KBM-7 (cell line): Measurements from ENCODE around the gene HAND1.
"Not testable (repeated sequence)": the region's sequence is repeated elsewhere in the genome, so short reads cannot be mapped to it uniquely, and the experiment has no call there.

Experiments used
- DNase-seq: peaks from one replicate; pipeline ENCODE4 v3.0.0-alpha.2; 2015
- in situ Hi-C: fragments of 300-500 bp; cut with MboI; formaldehyde crosslinking; loops from 2 replicates; pipeline ENCODE4 v1.14.3; 2020; ENCODE audit warnings: low sequenced_read_pairs, low pct_unique_long_range_greater_than_20kb, mixed read lengths

HAND1 gene

GRCh38 chr5:154478224-154478565 is at the start of gene HAND1:
Gene HAND1, minus strand, starts transcription at chr5:154478227. Its CDS starts 219 bp downstream, at chr5:154478008.
- DNase-seq, result no peak

GRCh38 chr5:154526231-154527226 is 48.5 kb upstream of the HAND1 start:
- DNase-seq, result no peak
- in situ Hi-C loops, result no loop called here

More at GRCh38 chr5:154478224-154478565, at the start of gene HAND1:
- in situ Hi-C loops, result no loop called here

GRCh38 chr5:154524859-154525258 is 46.8 kb upstream of the HAND1 start:
- DNase-seq, result no peak
- in situ Hi-C loops, result no loop called here

- DNase-seq, result no peak
- in situ Hi-C loops, result no loop called here
Observed at GRCh38 chr5:154524181-154524580, 46.2 kb upstream of the HAND1 start.

- DNase-seq, result no peak
- in situ Hi-C loops, result no loop called here
Observed at GRCh38 chr5:154523709-154524108, 45.7 kb upstream of the HAND1 start.

- DNase-seq, result no peak
- in situ Hi-C loops, result no loop called here
Observed at GRCh38 chr5:154523104-154523503, 45.1 kb upstream of the HAND1 start.

GRCh38 chr5:154522284-154522683 is 44.3 kb upstream of the HAND1 start:
- in situ Hi-C loops, result no loop called here
- no peak for DNase-seq

GRCh38 chr5:154521756-154522155 is 43.7 kb upstream of the HAND1 start:
- no peak for DNase-seq
- in situ Hi-C loops, result no loop called here

GRCh38 chr5:154520861-154521453 is 42.9 kb upstream of the HAND1 start:
- in situ Hi-C loops, result no loop called here
- peak; percentile 30 for DNase-seq

- DNase-seq, result no peak
Observed at GRCh38 chr5:154519359-154519758, 41.3 kb upstream of the HAND1 start.

GRCh38 chr5:154518438-154518867 is 40.4 kb upstream of the HAND1 start:
- no peak for DNase-seq
- in situ Hi-C loops, result no loop called here

More at GRCh38 chr5:154519359-154519758, 41.3 kb upstream of the HAND1 start:
- in situ Hi-C loops, result no loop called here

GRCh38 chr5:154517810-154518437 is 39.9 kb upstream of the HAND1 start:
- no peak for DNase-seq
- in situ Hi-C loops, result no loop called here

- no peak for DNase-seq
- in situ Hi-C loops, result no loop called here
Observed at GRCh38 chr5:154517181-154517580, 39.2 kb upstream of the HAND1 start.

GRCh38 chr5:154516475-154516874 is 38.4 kb upstream of the HAND1 start:
- in situ Hi-C loops, result no loop called here
- no peak for DNase-seq

GRCh38 chr5:154515488-154515887 is 37.5 kb upstream of the HAND1 start:
- DNase-seq, in situ Hi-C loops: not testable (repeated sequence)

GRCh38 chr5:154514331-154514730 is 36.3 kb upstream of the HAND1 start:
- no peak for DNase-seq
- in situ Hi-C loops, result no loop called here

- in situ Hi-C loops, result no loop called here
- DNase-seq, result no peak
Observed at GRCh38 chr5:154513669-154514084, 35.6 kb upstream of the HAND1 start.

GRCh38 chr5:154511984-154512383 is 34.0 kb upstream of the HAND1 start:
- in situ Hi-C loops, result no loop called here

GRCh38 chr5:154509784-154510555 is 31.9 kb upstream of the HAND1 start:
- DNase-seq, result no peak
- in situ Hi-C loops, result no loop called here

More at GRCh38 chr5:154511984-154512383, 34.0 kb upstream of the HAND1 start:
- DNase-seq, result no peak
